ENCODE measurements around the gene HIVEP1.

GRCh38 chr6:12071064-12071615 is 59.0 kb downstream of the HIVEP1 start:
- TF ChIP-seq, protein P1, sequence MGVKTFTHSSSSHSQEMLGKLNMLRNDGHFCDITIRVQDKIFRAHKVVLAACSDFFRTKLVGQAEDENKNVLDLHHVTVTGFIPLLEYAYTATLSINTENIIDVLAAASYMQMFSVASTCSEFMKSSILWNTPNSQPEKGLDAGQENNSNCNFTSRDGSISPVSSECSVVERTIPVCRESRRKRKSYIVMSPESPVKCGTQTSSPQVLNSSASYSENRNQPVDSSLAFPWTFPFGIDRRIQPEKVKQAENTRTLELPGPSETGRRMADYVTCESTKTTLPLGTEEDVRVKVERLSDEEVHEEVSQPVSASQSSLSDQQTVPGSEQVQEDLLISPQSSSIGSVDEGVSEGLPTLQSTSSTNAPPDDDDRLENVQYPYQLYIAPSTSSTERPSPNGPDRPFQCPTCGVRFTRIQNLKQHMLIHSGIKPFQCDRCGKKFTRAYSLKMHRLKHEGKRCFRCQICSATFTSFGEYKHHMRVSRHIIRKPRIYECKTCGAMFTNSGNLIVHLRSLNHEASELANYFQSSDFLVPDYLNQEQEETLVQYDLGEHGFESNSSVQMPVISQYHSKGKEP (tag by site-specific recombination; IDR thresholded peaks at IDR 0.05) = no peak
- TF ChIP-seq ZNF426 (tag by site-specific recombination; IDR thresholded peaks at IDR 0.05) (no peak), HOXA7 (CRISPR knock-in tag; IDR thresholded peaks at IDR 0.05; ENCODE audit: borderline replicate concordance) (no peak), ZNF311 (tag by site-specific recombination; IDR thresholded peaks at IDR 0.05; ENCODE audit: borderline replicate concordance) (no peak), KLF7 (tag by site-specific recombination; IDR thresholded peaks at IDR 0.05; ENCODE audit: borderline replicate concordance) (no peak), ZNF121 (tag by site-specific recombination; IDR thresholded peaks at IDR 0.05) (no peak), ZNF157 (tag by site-specific recombination; IDR thresholded peaks at IDR 0.05) (no peak), ZNF274 (IDR thresholded peaks at IDR 0.05; ENCODE audit: low read length) (no peak), ZNF274 (tag by site-specific recombination; IDR thresholded peaks at IDR 0.05; ENCODE audit: borderline replicate concordance) (no peak), ZNF792 (tag by site-specific recombination; IDR thresholded peaks at IDR 0.05) (no peak)
- TF ChIP-seq, protein P2, sequence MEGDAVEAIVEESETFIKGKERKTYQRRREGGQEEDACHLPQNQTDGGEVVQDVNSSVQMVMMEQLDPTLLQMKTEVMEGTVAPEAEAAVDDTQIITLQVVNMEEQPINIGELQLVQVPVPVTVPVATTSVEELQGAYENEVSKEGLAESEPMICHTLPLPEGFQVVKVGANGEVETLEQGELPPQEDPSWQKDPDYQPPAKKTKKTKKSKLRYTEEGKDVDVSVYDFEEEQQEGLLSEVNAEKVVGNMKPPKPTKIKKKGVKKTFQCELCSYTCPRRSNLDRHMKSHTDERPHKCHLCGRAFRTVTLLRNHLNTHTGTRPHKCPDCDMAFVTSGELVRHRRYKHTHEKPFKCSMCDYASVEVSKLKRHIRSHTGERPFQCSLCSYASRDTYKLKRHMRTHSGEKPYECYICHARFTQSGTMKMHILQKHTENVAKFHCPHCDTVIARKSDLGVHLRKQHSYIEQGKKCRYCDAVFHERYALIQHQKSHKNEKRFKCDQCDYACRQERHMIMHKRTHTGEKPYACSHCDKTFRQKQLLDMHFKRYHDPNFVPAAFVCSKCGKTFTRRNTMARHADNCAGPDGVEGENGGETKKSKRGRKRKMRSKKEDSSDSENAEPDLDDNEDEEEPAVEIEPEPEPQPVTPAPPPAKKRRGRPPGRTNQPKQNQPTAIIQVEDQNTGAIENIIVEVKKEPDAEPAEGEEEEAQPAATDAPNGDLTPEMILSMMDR (tag by site-specific recombination; IDR thresholded peaks at IDR 0.05) = no peak
- TF ChIP-seq, protein P3, sequence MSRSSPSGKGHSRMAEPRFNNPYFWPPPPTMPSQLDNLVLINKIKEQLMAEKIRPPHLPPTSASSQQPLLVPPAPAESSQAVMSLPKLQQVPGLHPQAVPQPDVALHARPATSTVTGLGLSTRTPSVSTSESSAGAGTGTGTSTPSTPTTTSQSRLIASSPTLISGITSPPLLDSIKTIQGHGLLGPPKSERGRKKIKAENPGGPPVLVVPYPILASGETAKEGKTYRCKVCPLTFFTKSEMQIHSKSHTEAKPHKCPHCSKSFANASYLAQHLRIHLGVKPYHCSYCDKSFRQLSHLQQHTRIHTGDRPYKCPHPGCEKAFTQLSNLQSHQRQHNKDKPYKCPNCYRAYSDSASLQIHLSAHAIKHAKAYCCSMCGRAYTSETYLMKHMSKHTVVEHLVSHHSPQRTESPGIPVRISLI (tag by site-specific recombination; IDR thresholded peaks at IDR 0.05) = no peak

Measured in HEK293 (cell line).